Dendritic cell treated with granulocyte-macrophage colony-stimulating factor and Interleukin-4, amounts not matched to agents 40 ng/mL and 50 ng/mL, for 4 days (primary cell): ENCODE measurements around the gene ARID5B.

Experiments used
- H3K27ac Mint-ChIP-seq: one replicate; pipeline ENCODE4 v1.8.0; 2022; ENCODE audit warnings: mild to moderate bottlenecking, mixed read lengths
- H3K27me3 Mint-ChIP-seq: one replicate; pipeline ENCODE4 v1.8.0; 2022; ENCODE audit warnings: mild to moderate bottlenecking, mixed read lengths
- H3K36me3 Mint-ChIP-seq: one replicate; pipeline ENCODE4 v1.8.0; 2022; ENCODE audit warnings: low read depth, mixed read lengths
- H3K4me1 Mint-ChIP-seq: one replicate; pipeline ENCODE4 v1.8.0; 2022; ENCODE audit warnings: low read depth, mixed read lengths
- H3K4me3 Mint-ChIP-seq: one replicate; pipeline ENCODE4 v1.8.0; 2022; ENCODE audit warnings: mild to moderate bottlenecking, moderate library complexity, mixed read lengths
- H3K9me3 Mint-ChIP-seq: one replicate; pipeline ENCODE4 v1.8.0; 2022; ENCODE audit warnings: mixed read lengths
- intact Hi-C: fragments of 100-400 bp; cut with micrococcal nuclease; formaldehyde crosslinking; loops from one replicate; pipeline ENCODE4 v1.15.0; 2022

ARID5B gene

DNA sequence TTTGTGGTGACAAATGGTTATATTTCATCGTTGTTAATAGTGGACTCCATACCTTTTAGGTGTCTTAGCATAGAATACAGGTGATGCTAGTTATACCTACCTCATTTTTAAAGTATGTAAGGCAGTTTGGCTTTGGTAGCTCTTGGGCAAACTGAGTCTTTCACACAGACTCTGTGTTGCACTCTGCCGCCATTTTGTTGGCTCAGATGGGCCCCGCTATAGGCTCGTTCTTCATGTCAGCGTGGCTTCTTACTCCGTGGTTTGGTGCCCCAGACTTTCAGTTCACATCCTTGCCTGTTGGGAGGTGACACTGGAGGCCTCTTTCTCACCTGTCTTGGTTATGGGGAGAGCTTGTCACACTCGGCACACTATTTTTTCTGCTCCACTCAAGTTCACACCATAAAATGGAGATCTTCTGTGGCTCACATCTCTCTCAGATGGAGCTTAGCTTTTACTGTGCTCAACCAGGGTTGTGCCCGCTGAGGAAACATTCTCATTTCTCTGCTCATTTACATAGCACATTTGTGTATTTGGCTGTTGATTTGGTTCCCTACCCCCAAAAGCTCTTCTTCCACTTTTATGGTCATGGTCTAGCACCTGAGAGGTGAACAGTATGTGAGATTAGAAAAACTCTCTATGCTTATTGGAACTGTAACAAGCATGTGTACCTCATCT is 178.5 kb downstream of the ARID5B start:
- Mint-ChIP-seq H3K27me3 (no peaks in the 10 kb centered on the region), H3K27ac (peak overlapping the region; percentile 53), H3K4me3 (no peak overlapping the region), H3K36me3 (peaks cover 37% of the 10 kb centered on the region), H3K9me3 (no peaks in the 10 kb centered on the region), H3K4me1 (peaks cover 35% of the 10 kb centered on the region)
- intact Hi-C loops, result loop anchor here (5.0 kb wide), 1 partner anchor 33 kb away; no protein-coding TSS in a partner anchor

DNA sequence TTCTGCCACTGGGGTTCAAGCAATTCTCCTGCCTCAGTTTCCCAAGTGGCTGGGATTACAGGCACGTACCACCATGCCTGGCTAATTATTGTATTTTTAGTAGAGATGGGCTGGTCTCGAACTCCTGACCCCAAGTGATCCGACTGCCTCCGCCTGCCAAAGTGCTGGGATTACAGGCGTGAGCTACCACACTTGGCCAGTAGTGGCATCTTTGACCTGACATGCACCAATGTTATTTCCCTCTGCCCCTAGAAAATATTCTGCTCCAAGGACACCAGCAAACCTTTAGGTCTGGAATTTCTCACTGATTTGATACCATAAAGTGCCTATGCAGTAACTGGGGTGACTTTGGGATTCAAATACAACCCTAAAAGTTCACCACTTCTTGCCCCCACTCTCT is 179.4 kb downstream of the ARID5B start:
- Mint-ChIP-seq H3K27ac (no peak overlapping the region), H3K4me3 (no peak overlapping the region), H3K9me3 (no peaks in the 10 kb centered on the region), H3K4me1 (peaks cover 35% of the 10 kb centered on the region), H3K27me3 (no peaks in the 10 kb centered on the region), H3K36me3 (peaks cover 37% of the 10 kb centered on the region)
- intact Hi-C loops, result loop anchor here (5.0 kb wide), 1 partner anchor 34 kb away; no protein-coding TSS in a partner anchor

DNA sequence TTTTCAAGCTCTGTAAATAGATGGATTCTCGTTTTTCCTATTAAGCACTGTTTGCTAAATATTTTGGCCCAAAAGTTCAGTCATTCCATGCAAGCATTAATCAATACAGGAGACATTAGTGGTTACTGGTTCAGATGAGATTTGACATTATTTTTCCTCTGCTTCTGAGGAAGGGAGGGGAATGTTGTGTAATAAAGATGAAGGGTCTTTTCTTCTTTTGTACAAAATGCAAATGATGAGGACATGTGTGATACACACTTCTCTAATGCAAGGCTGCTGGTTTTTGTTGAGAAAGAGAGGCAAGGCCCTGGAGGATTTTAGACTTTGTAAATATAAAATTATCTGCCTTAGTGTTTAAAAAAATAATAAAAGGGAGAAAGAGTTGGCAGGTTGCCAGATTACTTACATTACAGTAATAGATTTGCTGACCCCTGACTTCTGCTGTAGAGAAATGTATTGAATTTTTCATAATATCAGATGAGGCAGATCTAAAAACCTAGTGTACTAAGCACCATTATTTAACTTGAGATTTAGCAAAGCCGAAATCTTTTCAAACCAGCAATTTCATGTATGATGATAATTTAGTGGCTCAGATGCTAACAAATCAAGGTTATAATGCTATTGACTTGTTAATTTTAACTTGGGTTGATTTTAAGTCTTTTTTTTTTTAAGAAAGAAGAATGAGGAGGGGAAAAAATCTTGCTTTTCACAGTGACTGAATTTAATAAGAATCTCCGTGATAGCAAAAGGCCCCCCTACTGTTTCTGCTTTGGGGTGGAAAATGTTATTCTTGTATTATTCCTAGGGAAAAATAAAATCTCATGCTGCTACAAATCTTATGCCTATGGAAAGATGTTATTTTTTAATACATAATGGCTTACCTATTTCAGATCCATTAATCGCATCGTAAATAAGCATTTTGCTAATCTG is 180.1 kb downstream of the ARID5B start:
- peaks cover 39% of the 10 kb centered on the region for H3K36me3 Mint-ChIP-seq
- H3K27me3 Mint-ChIP-seq, result no peaks in the 10 kb centered on the region
- H3K9me3 Mint-ChIP-seq, result no peaks in the 10 kb centered on the region
- H3K4me1 Mint-ChIP-seq, result peaks cover 34% of the 10 kb centered on the region
- intact Hi-C loops, result loop anchor here (5.0 kb wide), 1 partner anchor 34 kb away; no protein-coding TSS in a partner anchor
- no peak overlapping the region for H3K4me3 Mint-ChIP-seq
- peak overlapping the region; percentile 84 for H3K27ac Mint-ChIP-seq

GRCh38 chr10:62082271-62082656 is 180.8 kb downstream of the ARID5B start:
- H3K27me3 Mint-ChIP-seq, result no peaks in the 10 kb centered on the region
- no peak overlapping the region for H3K4me3 Mint-ChIP-seq
- H3K4me1 Mint-ChIP-seq, result peaks cover 28% of the 10 kb centered on the region
- peaks cover 39% of the 10 kb centered on the region for H3K36me3 Mint-ChIP-seq
- intact Hi-C loops, result loop anchor here (5.0 kb wide), 1 partner anchor 35 kb away; no protein-coding TSS in a partner anchor
- peak overlapping the region; percentile 84 for H3K27ac Mint-ChIP-seq
- H3K9me3 Mint-ChIP-seq, result no peaks in the 10 kb centered on the region

DNA sequence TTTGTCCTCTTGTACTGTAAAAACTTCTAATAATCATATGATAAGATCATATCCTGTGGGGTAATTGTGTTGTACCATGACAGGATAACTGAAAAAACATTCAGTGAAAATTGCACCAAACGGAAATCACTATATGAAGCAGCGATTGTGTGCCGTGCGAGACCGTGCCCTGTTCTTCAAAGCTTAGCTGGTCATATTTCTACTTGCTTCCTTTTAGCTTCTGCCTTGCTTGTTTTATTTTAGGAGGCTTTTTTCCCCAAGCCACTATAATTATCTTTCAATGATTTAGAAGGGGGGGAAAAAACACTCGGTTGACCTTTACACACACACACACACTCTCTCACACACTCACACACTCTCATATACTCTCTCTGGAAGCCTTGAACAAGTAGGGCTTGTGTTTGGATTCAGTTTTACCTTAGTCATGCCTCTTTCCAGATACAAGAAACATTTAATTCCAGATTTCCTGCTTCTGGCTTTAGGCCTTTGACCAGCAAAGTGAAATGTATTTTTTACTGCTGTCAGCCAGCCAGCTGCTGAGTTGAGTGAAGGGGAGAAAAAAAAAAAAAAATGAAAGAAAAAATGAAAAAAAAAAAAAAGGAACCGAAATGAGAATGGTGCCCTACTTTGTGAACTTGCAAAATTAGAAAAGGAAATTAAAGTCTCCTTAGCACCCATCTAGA is 181.4 kb downstream of the ARID5B start:
- H3K27ac Mint-ChIP-seq, result peak overlapping the region; percentile 84
- H3K36me3 Mint-ChIP-seq, result peaks cover 40% of the 10 kb centered on the region
- H3K4me1 Mint-ChIP-seq, result peaks cover 28% of the 10 kb centered on the region
- intact Hi-C loops, result loop anchor here (5.0 kb wide), 1 partner anchor 36 kb away; no protein-coding TSS in a partner anchor
- H3K27me3 Mint-ChIP-seq, result no peaks in the 10 kb centered on the region
- no peaks in the 10 kb centered on the region for H3K9me3 Mint-ChIP-seq
- peak overlapping the region; percentile 50 for H3K4me3 Mint-ChIP-seq

DNA sequence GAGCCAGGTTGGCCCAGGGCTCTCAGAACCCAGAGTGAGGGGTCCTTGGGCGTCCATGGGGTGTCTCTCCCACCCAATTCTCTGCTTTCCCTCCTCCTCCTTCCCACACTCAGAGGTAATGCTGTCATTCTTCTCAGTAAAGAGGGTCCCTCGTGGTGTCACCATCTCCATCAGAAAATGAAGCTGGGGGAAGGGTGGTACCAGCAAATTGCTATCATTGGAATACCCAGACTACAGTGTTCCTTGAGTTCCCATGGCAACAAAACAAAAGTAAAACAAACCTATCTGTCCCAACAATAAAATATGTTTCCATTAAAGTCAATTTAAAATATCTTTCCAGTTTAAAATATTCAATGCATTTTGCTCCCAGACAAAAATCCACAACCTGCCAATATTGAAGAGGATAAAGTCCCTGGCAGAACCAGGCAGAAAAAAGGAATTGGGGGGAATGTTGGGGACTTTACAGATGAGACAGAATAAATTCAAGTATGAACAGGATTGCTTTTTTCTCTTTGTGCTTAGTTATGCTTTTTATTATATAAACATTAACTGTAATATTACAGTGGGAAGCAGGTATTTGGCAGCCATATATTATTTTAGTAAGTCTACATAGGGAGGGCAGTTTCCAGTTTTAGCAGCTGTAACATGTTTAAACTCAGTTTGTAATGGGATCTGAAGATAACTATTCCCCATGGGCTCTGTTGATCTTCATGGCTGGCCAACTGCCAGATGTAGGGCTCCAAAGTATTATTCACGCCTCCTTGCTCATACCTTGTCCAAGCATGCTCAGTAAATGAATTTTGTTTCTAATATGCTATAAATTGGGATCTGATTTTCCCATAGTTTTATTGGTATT is 182.1 kb downstream of the ARID5B start:
- H3K4me3 Mint-ChIP-seq, result no peak overlapping the region
- H3K4me1 Mint-ChIP-seq, result peaks cover 28% of the 10 kb centered on the region
- peak overlapping the region; percentile 84 for H3K27ac Mint-ChIP-seq
- H3K36me3 Mint-ChIP-seq, result peaks cover 48% of the 10 kb centered on the region
- no peaks in the 10 kb centered on the region for H3K9me3 Mint-ChIP-seq
- intact Hi-C loops, result loop anchor here (5.0 kb wide), 1 partner anchor 36 kb away; no protein-coding TSS in a partner anchor
- H3K27me3 Mint-ChIP-seq, result no peaks in the 10 kb centered on the region

DNA sequence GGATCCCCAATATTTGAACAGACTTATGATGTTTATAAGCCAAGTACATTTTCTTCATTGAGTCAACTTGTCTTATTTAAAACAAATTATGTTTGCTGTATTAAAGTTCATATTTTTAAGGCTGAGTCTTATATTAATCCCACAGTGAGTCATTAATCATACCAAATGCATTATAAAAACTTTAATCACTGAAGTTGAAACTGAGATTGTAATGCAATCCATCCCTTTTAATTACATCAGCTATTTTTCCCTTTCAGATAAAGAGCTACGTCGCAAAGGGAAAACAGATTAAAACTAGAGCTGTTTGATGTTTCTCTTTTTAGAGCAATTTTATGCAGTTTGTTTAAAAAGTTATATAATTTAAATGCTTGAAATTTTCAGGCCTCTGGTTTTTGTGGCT is 183.0 kb downstream of the ARID5B start:
- no peaks in the 10 kb centered on the region for H3K9me3 Mint-ChIP-seq
- intact Hi-C loops, result loop anchor here (5.0 kb wide), 1 partner anchor 37 kb away; no protein-coding TSS in a partner anchor
- no peak overlapping the region for H3K27ac Mint-ChIP-seq
- H3K4me1 Mint-ChIP-seq, result peaks cover 28% of the 10 kb centered on the region
- no peak overlapping the region for H3K4me3 Mint-ChIP-seq
- H3K27me3 Mint-ChIP-seq, result no peaks in the 10 kb centered on the region
- peaks cover 54% of the 10 kb centered on the region for H3K36me3 Mint-ChIP-seq

- H3K9me3 Mint-ChIP-seq, result no peaks in the 10 kb centered on the region
- H3K27me3 Mint-ChIP-seq, result no peaks in the 10 kb centered on the region
- no peak overlapping the region for H3K4me3 Mint-ChIP-seq
- peaks cover 54% of the 10 kb centered on the region for H3K36me3 Mint-ChIP-seq
- intact Hi-C loops, result no loop called here
- H3K27ac Mint-ChIP-seq, result no peak overlapping the region
- H3K4me1 Mint-ChIP-seq, result peaks cover 23% of the 10 kb centered on the region
These were observed 183.9 kb downstream of the ARID5B start for GRCh38 chr10:62085404-62085803.

- Mint-ChIP-seq H3K9me3 (no peaks in the 10 kb centered on the region), H3K36me3 (peaks cover 58% of the 10 kb centered on the region), H3K4me3 (no peak overlapping the region), H3K27me3 (no peaks in the 10 kb centered on the region), H3K27ac (no peak overlapping the region), H3K4me1 (peaks cover 21% of the 10 kb centered on the region)
- intact Hi-C loops, result no loop called here
These were observed 184.3 kb downstream of the ARID5B start for GRCh38 chr10:62085821-62086220.

DNA sequence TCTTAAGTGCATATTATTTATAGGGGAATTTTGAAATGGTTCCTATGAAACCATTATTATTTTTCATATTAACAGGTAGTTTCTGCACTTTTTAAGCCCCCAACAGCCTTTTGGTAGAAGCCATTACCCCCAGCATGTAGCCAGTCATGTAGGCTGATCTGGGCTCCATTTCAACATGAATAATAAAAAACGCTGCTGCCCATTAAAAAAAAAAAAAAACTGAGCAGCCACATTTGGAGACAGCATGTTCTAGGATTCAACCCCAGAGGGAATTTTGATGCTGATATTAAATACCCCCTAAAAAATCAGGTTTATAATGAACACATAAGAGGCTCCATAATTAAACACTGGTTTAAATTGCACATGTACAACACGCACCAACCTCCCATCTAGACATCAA is 185.8 kb downstream of the ARID5B start:
- Mint-ChIP-seq H3K4me1 (peaks cover 11% of the 10 kb centered on the region), H3K27me3 (no peaks in the 10 kb centered on the region)

DNA sequence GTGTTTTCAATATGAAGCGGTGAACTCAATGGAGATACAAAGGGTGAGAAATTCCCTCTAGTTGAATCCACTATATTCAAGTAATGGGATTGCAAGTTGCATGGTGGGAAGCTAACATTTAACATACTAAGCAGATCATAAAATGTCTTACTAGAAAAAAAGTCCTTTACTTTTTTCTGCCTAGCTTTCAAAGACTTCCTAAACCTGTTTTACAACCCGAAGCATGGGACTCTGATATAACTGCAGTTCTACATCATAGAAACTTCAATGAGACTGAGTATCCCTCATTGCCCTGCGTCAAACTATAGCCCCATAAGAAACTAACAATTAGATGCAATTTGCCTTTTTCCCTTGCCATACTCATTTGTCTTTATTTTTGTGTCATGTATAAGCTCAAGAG is 187.3 kb downstream of the ARID5B start:
- no peaks in the 10 kb centered on the region for H3K4me1 Mint-ChIP-seq
- H3K4me3 Mint-ChIP-seq, result no peak overlapping the region
- H3K27ac Mint-ChIP-seq, result no peak overlapping the region
- peaks cover 88% of the 10 kb centered on the region for H3K36me3 Mint-ChIP-seq
- H3K9me3 Mint-ChIP-seq, result no peaks in the 10 kb centered on the region
- intact Hi-C loops, result no loop called here
- no peaks in the 10 kb centered on the region for H3K27me3 Mint-ChIP-seq

More for the DNA sequence above, 185.8 kb downstream of the ARID5B start:
- no peaks in the 10 kb centered on the region for H3K9me3 Mint-ChIP-seq
- H3K36me3 Mint-ChIP-seq, result peaks cover 73% of the 10 kb centered on the region
- H3K4me3 Mint-ChIP-seq, result no peak overlapping the region
- intact Hi-C loops, result no loop called here
- H3K27ac Mint-ChIP-seq, result no peak overlapping the region

DNA sequence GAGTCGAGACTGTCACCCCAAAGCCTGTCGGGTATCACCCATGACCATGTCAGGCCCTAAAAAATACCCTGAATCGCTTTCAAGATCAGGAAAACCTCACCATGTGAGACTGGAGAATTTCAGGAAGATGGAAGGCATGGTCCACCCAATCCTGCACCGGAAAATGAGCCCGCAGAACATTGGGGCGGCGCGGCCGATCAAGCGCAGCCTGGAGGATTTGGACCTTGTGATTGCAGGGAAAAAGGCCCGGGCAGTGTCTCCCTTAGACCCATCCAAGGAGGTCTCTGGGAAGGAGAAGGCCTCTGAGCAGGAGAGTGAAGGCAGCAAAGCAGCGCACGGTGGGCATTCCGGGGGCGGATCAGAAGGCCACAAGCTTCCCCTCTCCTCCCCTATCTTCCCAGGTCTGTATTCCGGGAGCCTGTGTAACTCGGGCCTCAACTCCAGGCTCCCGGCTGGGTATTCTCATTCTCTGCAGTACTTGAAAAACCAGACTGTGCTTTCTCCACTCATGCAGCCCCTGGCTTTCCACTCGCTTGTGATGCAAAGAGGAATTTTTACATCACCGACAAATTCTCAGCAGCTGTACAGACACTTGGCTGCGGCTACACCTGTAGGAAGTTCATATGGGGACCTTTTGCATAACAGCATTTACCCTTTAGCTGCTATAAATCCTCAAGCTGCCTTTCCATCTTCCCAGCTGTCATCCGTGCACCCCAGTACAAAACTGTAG is 191.0 kb downstream of the ARID5B start:
- intact Hi-C loops, result no loop called here
- no peak overlapping the region for H3K27ac Mint-ChIP-seq
- H3K9me3 Mint-ChIP-seq, result peaks cover 2% of the 10 kb centered on the region
- H3K4me3 Mint-ChIP-seq, result no peak overlapping the region
- no peaks in the 10 kb centered on the region for H3K27me3 Mint-ChIP-seq
- H3K4me1 Mint-ChIP-seq, result peaks cover 6% of the 10 kb centered on the region
- H3K36me3 Mint-ChIP-seq, result peaks cover 90% of the 10 kb centered on the region
